Right lung (tissue), 5 donors: ENCODE results near the gene FDXACB1. TPM values are rescaled to one million over a fixed set of nuclear protein-coding genes. Genes with fewer than 3 reads are reported as not detected.
"Not testable (repeated sequence)": the region's sequence is repeated elsewhere in the genome, so short reads cannot be mapped to it uniquely, and the experiment has no call there.

Experiments
- DNase-seq, 2 donors: peaks; one replicate each; pipeline ENCODE4 v3.0.0-alpha.2; 2013
- polyA plus RNA-seq, 5 donors: library from polyadenylated mRNA; unstranded; fragments of 120-200 nt; gene quantifications; one replicate each; pipeline versions ENCODE4 v1.2.1 to v1.2.3, GENCODE V29; 2013; ENCODE audit warnings: inconsistent platforms in 1 of 5, low replicate concordance in 1 of 5; ENCODE audit not compliant: insufficient read length in 5 of 5, insufficient read depth in 1 of 5

FDXACB1 gene
- polyA plus RNA-seq, 5 donors = 4.5 to 5.7 (median 4.6) TPM

DNA sequence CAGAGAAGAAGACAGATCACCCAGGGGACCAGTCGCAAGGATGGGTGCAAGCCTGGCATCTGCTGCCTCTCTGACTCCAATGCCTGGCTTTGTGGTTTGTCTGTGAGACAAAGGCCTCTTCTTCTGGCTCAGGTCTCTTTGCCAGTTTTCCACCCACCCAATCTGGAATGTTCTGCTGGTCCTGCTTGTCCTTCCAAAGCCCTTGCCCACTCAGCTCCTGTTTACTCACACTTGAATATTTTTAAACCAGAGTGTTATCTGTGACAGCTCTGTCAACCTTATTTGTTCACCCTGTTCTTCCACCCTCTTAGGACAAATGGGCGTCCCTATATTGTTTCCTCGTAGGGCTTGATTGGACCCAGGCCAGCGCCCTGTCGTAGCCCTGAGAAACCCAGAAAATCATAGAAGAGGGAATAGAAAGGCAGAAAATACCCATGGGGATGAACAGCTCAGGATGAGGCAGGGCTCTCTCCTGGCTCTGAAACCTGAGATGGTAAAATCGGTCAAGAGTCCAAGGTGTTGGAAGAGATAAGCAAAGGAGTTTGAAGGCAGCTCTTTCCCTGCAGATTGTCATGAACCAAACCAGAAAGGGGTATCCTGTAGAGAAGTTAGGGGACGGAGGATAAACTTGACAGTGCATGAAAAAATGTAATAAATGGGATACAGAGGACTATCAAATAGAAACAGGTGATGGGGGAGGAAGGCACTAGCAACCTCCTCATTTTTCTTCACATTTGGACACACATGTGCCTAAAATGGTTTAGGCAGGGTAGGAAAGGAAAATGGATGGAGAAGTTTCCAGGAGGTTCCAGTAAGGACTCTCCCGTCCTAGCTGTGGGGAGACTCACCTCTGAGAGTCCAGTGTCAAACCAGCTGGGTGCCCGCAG, 32.0 kb upstream of the FDXACB1 start:
- no peak for DNase-seq

DNA sequence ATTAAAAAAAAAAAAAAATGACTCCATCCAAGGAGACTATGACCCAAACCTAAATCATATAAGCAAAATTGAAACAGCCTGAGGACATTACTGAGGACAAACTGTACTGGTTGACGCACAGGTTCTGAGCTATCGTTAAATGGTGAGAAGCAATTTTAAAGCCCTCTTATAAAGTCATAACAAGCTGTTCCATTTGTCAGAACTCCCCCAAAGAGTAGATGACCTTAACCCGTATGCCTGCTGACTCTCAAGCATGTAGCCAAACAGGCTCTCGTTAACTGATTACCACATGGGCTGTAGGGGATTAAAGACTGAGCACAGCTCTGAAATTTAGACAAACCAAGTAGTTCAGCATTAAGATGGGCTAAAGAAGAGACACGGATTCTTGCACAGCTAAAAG, 30.4 kb upstream of the FDXACB1 start:
- no peak for DNase-seq

DNA sequence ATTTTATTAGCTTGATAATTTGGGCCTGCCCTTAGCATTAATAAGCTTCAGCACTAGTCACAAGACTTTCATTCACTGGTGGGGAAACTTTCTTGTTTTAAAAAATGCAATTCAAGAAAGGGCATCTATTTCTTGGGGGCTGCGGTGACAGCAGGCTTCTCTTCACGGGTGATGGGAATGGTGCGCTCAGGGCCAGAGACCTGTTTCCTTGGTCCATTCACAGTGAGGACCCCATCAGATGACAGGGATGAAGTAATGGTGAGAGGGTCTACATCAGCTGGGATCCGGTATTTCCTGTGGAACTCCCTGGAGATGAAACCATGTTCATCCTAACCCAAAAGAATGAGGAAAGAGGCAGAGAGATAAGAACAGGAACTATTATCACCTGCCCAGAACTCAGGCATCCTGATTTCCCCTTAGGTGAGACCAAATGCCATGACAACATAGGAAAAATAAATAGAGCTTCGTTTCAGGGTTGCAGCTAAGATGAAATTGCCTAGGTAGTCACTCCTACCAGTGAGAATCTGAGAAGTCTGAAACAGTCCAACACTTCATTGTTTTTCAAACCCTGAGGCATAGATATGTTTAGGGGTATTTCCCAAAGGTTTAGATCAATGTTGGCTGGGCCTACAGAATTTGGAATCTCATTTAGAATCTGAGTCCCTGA, 29.8 kb upstream of the FDXACB1 start:
- no peak for DNase-seq

DNA sequence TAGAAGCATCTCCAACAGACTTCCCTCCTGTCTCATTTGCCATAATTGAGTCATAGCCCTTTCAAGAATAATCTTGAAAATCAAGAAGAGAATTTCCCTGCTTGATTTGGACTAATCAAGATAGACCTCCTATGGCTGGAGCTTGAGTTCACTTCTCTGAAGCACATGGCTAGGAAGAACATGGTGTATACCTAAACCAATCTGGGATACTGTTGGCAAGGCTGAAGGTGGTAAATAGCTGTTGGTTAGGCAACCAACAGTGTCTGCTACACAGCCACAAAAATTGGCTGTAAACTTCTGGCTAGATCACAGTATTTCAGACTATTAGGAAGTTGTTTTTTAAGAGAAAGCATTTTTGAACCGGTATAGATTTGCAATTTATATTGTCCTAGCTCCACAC, 27.7 kb upstream of the FDXACB1 start:
- DNase-seq = no peak

DNA sequence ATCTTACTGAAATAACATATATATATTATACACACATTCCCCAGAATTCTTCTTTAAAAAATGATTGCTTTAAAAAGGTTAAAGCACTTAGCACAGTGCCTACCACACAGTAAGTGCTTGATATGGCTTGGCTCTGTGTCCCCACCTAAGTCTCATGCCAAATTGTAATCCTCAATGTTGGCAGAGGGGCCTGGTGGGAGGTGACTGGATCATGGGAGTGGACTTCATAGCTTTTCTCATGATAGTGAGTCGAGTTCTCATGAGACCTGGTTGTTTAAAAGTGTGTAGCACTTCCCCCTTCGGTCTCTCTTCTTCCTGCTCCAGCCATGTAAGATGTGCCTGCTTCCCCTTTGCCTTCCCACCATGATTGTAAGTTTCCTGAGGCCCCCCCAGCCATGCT, 26.4 kb upstream of the FDXACB1 start:
- DNase-seq = no peak

DNA sequence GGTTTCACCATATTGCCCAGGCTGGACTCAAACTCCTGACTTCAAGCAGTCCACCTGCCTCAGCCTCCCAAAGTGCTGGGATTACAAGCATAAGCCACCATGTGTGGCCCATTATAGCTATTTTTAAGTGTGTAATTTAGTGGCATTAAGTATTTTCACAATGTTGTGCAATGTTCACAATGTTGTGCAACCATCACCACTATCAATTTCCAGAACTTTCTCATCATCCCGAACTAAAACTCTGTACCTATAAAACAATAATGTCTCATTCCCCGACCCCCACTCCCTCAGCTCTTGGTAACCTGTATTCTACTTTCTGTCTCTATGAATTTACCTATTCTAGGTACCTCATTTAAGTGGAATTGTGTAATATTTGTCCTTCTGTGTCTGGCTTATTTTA, 7.9 kb upstream of the FDXACB1 start:
- no peak for DNase-seq

DNA sequence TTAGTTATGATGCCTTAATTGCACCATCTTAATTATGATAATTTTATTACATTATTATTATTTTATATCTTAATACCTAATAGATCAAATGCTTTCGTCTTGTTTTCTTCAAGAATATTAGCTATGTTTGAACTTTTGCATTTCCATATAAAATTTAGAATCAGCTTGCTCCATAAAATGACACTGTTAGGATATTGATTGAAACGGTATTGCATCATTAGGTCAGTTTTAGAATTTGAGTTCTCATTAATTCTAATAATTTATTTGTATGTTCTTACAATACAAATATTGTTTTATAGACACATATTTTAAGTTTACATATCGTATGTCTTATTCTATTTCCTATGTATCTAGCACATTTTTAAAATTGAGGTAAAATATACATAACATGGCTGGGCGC, 7.1 kb upstream of the FDXACB1 start:
- no peak for DNase-seq

DNA sequence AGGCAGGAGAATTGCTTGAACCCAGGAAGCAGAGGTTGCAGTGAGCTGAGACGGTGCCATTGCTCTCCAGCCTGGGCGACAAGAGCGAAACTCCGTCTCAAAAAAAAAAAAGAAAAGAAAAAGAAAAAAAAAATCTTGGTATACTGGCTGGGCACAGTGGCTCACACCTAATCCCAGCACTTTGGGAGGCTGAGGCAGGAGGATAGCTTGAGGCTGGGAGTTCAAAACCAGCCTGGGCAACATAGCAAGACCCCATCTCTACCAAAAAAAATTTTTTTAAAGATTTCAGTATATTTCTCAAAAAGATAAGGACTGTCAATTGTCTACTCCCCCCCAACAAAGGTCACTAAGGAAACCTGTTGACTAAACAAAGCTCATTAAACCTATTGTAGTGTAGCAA, 6.1 kb upstream of the FDXACB1 start:
- DNase-seq = not testable (repeated sequence)

DNA sequence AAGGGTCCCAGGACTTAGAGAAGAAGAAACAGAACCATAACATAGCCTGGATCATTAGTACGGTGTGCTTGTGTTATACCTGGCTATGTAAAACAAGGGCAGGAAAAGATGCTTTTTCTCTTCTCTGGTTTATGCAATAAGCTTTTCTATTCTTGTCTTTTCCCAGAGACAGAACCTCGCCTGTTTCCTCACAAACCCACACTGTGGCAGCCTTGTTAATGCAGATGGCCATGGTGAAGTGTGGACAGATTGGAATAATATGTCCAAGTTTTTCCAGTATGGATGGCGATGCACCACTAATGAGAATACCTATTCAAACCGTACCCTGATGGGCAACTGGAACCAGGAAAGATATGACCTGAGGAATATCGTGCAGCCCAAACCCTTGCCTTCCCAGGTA, 3.2 kb upstream of the FDXACB1 start:
- DNase-seq = no peak

DNA sequence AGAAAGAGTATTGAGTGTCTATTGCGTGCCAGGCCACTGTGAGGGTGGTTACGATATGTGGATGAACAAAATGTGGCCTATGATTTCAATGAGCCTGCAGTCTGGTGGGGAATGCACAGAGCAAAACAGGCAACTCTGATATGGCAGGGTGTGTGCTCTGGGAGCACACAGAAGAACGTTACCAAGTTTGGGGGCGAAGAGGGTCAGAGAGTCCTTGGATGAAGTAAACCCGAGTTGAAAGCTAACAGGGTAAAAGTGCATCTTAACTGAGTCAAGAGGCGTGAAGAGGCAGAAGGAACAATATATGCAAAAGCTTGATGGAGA, 634 bp upstream of the FDXACB1 start:
- no peak for DNase-seq

DNA sequence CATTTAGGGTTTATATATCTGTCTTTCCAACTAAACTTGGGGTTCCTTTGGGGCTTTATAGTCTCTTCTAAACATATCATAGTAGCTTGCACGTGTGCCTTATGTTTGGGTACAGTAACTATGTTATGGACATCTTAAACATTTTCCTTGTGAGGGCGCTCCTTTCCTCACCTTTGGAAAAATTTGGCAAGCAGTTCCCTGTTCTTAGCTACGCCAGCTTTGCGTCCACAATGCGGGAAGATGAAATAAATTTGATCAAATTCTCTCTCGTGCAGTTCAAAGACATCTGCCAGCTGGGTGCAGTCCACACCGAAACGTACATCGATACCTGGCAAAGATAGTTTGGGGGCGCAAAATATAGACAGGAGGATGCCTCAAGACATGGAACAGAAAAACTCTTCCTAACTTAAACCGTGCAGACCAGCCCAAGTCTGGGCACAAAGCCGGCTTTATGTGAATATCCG, 548 bp downstream of the FDXACB1 start:
- DNase-seq = no peak

DNA sequence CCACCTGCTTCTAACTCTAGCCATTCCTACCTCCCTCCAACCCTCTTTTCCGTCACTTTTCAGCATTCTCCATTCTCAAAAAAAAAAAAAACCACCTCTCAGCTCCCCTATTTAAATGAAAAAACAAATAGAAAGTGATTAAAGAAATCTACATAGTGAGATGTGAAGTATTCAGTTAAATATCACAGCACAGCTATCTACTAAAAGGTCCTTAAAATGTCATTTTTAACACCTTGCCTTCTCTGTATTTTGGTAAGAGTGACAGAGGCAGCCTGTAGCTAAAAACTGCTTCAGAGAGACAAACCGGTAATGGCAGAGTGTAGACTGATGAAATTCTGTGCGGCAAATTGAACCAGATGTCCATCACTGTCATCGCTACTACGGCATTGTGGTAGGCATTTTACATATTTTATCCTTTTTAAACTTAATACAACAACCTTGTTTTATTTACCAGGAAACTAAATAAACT, 7.2 kb downstream of the FDXACB1 start:
- no peak for DNase-seq

DNA sequence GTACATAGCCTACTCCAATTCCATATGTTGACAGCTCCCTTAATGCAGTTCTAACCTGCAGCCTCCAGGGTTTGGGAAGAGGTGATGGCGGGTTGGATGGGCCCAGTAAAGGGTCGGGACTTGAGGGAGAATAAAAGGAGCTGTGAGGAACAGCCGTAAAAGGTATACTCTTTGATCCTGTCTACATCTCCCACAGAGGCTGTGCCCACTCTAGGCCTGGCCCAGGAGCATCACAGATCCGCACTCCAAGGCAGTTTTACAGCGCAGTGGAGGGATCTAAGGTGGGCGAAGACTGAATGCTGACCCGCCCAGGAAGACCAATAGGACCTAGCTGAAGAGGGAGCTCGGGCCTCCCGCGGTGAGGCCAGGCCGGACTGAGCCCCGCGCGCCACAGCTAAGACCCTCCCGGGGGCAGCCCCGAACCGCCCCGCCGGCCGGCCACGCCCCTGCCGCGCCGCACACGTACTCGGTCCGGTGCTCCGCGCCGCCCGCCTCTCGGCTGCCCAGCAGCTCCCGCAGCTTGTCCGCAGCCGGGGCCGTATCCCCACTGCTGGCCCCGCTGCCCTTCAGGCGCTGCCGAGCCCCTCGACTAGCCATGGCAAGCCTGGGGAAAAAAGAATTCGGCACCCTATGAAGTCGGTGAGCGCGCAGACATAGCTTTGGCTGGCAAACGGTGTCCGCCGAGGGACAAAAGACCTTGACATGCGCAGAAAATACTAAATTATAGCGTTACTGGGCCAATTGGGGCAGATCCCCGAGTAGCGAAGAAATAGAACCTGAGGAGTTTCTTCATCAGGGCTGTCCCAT, 7.9 kb downstream of the FDXACB1 start, which contains the start of gene ALG9:
Gene ALG9 (minus strand): TSS at position 696 of the 807 bp plus-strand sequence. CDS start 99 bp downstream, at position 597.
- DNase-seq = peak; percentile 87 to 91

DNA sequence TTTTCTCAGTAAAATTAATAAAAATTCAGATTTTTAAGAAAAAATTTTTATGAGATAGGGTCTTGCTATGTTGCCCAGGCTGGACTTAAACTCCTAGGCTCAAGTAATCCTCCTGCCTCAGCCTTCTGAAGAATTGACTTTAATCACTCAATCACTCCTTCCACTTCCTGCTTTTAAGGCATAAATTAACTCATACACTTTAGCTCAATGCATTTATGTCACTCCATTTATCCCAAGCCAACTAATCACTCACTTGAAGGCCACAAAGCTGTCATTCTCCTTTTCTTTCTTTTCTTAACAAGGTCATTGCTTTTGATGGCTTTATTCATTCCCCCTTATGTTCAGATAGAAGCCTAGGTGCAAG, 8.5 kb downstream of the FDXACB1 start:
- no peak for DNase-seq

DNA sequence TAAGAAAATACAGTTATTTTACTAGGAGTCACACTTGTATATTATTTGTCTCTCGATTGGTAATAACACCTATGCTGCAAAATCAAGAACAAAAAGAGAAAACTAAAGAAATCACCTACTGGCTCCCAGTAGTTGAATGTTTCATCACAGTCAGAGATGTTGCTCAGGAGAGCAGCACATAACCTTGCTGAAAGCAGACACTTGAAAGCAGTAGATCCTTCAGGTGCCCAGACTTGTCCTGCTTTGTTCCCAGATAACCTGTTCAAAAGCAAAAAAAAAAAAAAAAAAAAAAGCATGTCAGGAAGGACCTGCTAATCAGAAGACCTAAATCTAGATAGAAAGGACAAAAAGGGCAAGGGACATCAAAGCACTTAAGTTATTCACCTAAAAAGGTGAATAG, 8.9 kb downstream of the FDXACB1 start:
- no peak for DNase-seq

DNA sequence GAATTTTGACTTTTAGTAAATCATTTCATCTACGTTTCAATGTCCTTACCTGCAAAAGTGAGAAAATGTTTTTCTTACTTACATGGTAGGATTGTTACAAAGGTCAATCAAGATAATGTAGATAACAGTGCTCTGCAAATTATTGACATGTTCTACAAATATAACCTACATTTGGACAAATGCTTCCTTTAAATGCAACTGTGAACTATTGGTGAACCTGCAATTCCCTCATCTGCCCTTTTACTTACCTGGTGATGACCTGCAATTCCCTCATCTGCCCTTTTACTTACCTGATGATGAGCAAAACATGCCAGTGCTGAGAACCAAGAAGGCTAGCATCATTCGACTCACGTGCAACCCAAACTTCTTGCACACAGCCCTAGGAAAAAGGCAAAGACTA, 18.7 kb downstream of the FDXACB1 start:
- DNase-seq = no peak

DNA sequence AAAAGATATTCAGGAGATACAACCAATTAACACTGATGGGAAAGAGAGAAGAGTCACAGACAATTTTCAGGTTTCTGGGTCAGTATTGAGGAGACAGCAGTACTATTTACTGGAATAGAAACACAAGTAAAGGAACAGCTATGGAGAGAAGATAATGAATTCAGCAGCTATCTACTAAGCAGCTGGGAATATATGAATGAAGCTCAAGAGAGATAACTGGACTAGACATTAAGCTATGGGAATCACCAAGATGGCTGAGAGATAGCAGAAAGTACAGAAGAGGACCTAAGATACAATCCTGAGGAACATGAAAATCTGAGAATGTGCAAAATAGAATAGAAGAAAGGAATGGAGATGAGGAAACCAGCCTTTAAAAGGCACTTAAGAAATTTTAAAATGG, 23.5 kb downstream of the FDXACB1 start:
- no peak for DNase-seq

DNA sequence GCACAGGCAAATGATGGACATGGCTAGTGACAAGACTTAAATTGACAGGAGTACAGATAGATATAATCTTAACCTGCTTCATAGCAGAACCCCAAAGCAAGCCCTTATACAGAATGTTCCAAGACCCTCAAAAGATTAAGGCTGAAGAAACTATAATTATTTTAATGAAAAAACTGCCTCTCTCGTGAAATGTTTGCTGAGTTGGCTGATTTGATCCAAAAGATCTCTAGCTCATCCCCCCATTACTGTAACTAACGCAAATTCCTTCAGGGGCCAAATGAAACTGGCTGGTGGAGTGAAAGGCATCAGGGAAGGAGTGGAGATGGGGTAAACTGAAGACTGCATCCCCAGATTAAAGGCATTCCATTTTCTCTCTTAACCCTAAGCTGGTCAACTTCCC, 26.9 kb downstream of the FDXACB1 start:
- no peak for DNase-seq

DNA sequence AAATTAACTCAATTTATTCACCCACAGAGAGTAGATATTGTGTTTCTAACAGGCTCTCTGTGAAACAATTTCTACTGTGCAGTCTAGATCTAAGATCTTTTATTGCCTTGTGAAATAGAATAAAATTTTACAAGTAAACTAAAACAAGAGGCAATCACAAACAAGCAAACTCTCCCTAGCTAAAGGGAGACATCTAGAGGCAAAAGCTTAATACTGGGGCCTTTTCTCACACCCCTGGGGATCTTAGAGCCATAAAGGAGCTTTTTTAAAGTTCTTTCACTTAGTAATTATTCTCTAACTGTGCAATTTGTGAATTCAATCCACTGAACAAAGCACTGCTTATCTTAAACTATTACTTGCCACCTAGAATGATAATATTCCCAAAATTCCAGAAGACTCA, 27.3 kb downstream of the FDXACB1 start:
- no peak for DNase-seq

DNA sequence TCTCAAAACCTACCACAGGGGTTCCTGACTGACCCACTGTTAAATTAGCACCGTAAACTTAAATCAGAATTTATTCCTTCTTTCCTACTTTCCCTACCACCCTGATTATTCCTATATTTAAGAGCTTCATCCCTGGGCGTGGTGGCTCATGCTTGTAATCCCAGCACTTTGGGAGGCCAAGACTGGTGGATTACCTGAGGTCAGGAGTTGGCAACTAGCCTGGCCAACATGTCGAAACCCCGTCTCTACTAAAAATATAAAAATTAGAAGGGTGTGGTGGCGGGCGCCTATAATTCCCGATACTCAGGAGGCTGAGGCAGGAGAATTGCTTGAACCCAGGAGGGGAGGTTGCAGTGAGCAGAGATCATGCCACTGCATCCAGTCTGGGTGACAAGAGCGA, 27.9 kb downstream of the FDXACB1 start:
- no peak for DNase-seq

DNA sequence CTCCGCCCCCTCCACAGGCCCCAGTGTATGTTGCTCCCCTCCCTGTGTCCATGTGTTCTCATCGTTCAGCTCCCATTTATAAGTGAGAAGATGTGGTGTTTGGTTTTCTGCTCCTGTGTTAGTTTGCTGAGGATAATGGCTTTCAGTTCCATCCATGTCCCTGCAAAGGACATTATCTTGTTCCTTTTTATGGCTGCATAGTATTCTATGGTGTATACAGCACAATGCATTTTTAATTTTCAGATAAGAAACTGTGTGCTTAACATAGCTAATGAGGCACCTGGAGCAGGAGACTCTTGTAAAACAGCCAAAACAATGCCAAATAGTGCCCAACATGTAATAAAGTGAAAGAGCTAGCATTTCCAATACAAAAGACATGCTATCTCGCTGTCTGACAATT, 29.3 kb downstream of the FDXACB1 start:
- DNase-seq = no peak

DNA sequence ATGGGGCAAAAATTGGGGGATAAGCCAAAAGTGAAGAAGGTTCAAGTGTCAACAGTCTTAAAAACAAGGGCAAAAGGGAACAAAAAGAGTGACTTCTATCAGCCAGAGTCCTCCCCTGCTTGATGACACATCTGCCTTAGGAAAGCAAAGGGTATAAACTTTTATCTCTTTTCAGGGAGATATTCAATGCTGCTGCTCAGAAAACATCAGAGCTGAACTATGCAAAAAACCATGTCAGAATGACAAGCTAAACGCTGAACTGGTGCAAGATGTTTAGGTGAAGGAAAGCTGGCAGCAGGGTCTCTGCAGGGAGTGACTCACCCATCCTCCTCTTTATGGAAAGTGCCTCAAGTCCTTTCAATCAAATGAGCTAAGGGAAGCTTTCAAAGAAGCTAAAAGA, 32.3 kb downstream of the FDXACB1 start:
- DNase-seq = no peak

DNA sequence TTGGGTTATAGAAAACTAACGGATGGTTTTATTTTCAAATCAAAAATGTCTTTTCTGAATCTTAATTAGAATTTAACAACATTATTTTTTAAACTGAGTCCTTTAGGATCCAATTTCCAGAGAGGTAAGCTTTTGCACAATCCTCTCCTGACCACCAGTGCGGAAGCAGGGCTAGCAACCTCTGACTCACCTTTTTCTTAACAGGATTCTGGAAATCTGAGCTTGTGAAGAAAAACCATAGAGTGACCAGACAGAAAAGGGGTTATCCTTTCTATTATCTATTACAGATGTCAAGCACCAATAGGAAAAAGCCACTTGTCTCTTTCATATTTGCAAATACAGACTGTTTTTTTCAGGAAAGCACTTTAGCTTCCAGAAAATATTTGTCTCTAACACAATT, 32.9 kb downstream of the FDXACB1 start:
- DNase-seq = no peak
